Measurements from ENCODE around the gene SLC6A20. TPM values are rescaled to one million over a fixed set of nuclear protein-coding genes. Genes with fewer than 3 reads are reported as not detected.

SLC6A20 gene
- total RNA-seq, 1 donor from 2014 or later = not detected

- DNase-seq (no peak), ATAC-seq (ENCODE audit: low read depth) (no peak)
- Mint-ChIP-seq H3K4me1 (peaks cover 3% of the 10 kb centered on the region), H3K9me3 (peaks cover 7% of the 10 kb centered on the region), H3K36me3 (ENCODE audit: low read depth) (no peaks in the 10 kb centered on the region), H3K4me3 (no peak overlapping the region), H3K27me3 (peaks cover 1% of the 10 kb centered on the region), H3K27ac (no peak overlapping the region)
- intact Hi-C loops (cut with micrococcal nuclease) = loop anchor here (10.0 kb wide), 1 partner anchor 609 kb away; the partner anchor contains the start of gene CCR5
- CTCF ChIA-PET = no interaction called here
- POLR2A ChIA-PET = no interaction called here
- TF ChIP-seq, protein P1, sequence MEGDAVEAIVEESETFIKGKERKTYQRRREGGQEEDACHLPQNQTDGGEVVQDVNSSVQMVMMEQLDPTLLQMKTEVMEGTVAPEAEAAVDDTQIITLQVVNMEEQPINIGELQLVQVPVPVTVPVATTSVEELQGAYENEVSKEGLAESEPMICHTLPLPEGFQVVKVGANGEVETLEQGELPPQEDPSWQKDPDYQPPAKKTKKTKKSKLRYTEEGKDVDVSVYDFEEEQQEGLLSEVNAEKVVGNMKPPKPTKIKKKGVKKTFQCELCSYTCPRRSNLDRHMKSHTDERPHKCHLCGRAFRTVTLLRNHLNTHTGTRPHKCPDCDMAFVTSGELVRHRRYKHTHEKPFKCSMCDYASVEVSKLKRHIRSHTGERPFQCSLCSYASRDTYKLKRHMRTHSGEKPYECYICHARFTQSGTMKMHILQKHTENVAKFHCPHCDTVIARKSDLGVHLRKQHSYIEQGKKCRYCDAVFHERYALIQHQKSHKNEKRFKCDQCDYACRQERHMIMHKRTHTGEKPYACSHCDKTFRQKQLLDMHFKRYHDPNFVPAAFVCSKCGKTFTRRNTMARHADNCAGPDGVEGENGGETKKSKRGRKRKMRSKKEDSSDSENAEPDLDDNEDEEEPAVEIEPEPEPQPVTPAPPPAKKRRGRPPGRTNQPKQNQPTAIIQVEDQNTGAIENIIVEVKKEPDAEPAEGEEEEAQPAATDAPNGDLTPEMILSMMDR (IDR thresholded peaks at IDR 0.05) = no peak
Measured at GRCh38 chr3:45765958-45766357, 30.4 kb downstream of the SLC6A20 start.

DNA sequence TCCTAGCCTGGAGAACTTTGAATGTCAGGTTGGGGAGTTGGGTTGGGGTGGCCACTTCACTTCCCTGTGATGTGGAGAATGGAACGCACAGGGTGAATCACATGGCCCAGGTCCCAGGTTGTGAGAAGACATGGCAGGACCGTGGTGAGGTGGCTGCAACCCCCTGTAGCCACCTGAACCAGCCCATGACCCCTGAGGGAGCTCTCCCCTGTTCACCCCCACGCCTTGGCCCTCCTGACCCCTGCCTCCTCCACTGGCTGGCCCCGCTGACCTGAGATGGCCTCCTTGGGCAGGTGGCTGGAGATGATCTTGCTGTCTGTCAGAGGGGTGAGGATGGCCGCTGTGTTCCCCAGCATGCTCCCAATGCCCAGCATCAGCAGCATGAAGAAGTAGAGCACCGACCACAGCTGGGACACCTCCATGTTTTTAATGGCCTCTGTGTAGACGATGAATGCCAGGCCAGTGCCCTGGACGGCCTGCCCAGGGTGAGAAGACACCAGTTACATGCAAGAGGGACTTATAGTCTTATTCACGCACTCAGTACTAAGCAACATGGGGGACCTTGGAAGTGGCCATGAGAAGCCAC lies 31.0 kb downstream of the SLC6A20 start:
- H3K4me3 Mint-ChIP-seq = no peak overlapping the region
- H3K27ac Mint-ChIP-seq = no peak overlapping the region
- H3K4me1 Mint-ChIP-seq = peaks cover 3% of the 10 kb centered on the region
- ATAC-seq (ENCODE audit: low read depth) = no peak
- H3K9me3 Mint-ChIP-seq = peaks cover 7% of the 10 kb centered on the region
- peaks cover 1% of the 10 kb centered on the region for H3K27me3 Mint-ChIP-seq
- ChIA-PET POLR2A (no interaction called here), CTCF (no interaction called here)
- DNase-seq = no peak
- intact Hi-C loops (cut with micrococcal nuclease) = loop anchor here (10.0 kb wide), 1 partner anchor 609 kb away; the partner anchor contains the start of gene CCR5
- no peaks in the 10 kb centered on the region for H3K36me3 Mint-ChIP-seq (ENCODE audit: low read depth)
- TF ChIP-seq, protein P1 (IDR thresholded peaks at IDR 0.05) = no peak

DNA sequence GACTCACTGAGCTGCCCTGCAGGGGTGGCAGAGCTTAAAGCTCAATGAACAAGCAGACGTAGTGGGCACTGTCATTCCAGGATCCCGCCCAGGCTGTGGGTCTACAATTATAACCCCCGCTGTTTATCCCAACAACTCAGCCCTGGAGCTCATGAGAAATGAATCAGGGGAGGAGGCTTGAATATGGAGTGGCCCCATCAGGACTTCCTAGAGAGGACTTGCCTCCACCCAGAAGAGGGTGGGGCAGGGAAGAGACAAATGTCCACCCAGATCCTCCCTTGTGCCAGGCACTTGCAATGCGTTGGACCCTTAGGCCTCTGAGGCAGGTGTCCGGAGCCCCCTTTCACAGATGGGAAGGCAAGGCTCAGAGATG lies 33.0 kb downstream of the SLC6A20 start:
- POLR2A ChIA-PET = no interaction called here
- CTCF ChIA-PET = interaction anchor here (1.1 to 4.9 kb wide), 4 partner anchors 54 to 445 kb away, joined by 3 to 50 read pairs (median 3); partner anchors contain the start of gene CCR1
- Mint-ChIP-seq H3K36me3 (ENCODE audit: low read depth) (no peaks in the 10 kb centered on the region), H3K4me3 (no peak overlapping the region), H3K27ac (no peak overlapping the region), H3K9me3 (peaks cover 7% of the 10 kb centered on the region), H3K4me1 (peaks cover 3% of the 10 kb centered on the region), H3K27me3 (peaks cover 1% of the 10 kb centered on the region)
- ATAC-seq (ENCODE audit: low read depth) (no peak), DNase-seq (no peak)
- TF ChIP-seq, protein P1 (IDR thresholded peaks at IDR 0.05) = no peak
- intact Hi-C loops (cut with micrococcal nuclease) = loop anchor here (10.0 kb wide), 1 partner anchor 612 kb away; the partner anchor contains the start of gene CCR5

DNA sequence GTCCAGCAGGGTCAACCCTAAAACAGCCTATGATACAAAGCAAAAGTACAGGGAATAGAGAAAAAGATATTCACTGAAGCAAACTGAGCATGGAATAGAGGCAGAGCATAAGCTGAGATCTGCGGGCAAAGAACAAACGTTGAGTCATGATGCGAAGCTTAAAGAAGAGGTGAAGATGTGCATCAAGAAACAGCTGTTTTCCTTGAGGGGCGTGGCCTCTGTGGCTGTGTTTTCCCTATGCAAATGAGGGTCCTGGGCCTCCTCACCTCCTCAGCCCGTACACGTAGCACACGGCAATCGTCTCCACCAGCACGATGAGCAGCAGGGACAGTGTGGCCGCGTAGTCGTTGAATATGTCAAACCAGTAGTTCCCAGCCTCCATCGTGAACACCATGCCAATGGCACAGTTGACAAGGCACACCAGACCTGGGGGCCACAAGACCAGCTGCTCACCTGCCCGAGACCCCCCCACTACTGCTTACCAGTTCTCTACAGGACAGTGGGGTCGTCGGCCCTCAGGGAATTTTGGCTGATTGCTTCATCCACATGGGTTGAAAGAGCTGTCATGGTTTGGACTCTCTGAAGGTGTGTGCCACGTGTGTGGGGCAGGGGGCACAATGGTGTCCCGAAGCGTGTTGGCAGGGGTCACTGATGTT lies 33.6 kb downstream of the SLC6A20 start:
- ATAC-seq (ENCODE audit: low read depth) (no peak), DNase-seq (no peak)
- Mint-ChIP-seq H3K4me3 (no peak overlapping the region), H3K4me1 (peaks cover 3% of the 10 kb centered on the region), H3K27ac (no peak overlapping the region), H3K36me3 (ENCODE audit: low read depth) (no peaks in the 10 kb centered on the region), H3K27me3 (no peaks in the 10 kb centered on the region), H3K9me3 (peaks cover 7% of the 10 kb centered on the region)
- intact Hi-C loops (cut with micrococcal nuclease) = loop anchor here (10.0 kb wide), 1 partner anchor 612 kb away; the partner anchor contains the start of gene CCR5
- TF ChIP-seq, protein P1 (IDR thresholded peaks at IDR 0.05) = no peak
- CTCF ChIA-PET = interaction anchor here (1.1 to 4.9 kb wide), 5 partner anchors 14 to 445 kb away, joined by 3 to 50 read pairs (median 3); partner anchors contain the start of gene CCR1
- POLR2A ChIA-PET = no interaction called here

GRCh38 chr3:45761831-45762230 lies 34.5 kb downstream of the SLC6A20 start:
- ATAC-seq (ENCODE audit: low read depth) = no peak
- Mint-ChIP-seq H3K27ac (no peak overlapping the region), H3K27me3 (no peaks in the 10 kb centered on the region), H3K9me3 (no peaks in the 10 kb centered on the region), H3K4me1 (peaks cover 3% of the 10 kb centered on the region), H3K4me3 (no peak overlapping the region), H3K36me3 (ENCODE audit: low read depth) (no peaks in the 10 kb centered on the region)
- DNase-seq = no peak
- intact Hi-C loops (cut with micrococcal nuclease) = loop anchor here (1.0 to 10.0 kb wide), 6 partner anchors 70 to 681 kb away; partner anchors contain the start of gene CCR5
- TF ChIP-seq, protein P1 (IDR thresholded peaks at IDR 0.05) = no peak
- ChIA-PET POLR2A (no interaction called here), CTCF (interaction anchor here (1.0 to 4.9 kb wide), 5 partner anchors 15 to 446 kb away, joined by 3 to 50 read pairs (median 3); partner anchors contain the start of gene CCR1)
